Stomach (tissue), 9 donors: Measurements from ENCODE around the gene TOB2. TPM values are rescaled to one million over a fixed set of nuclear protein-coding genes. Genes with fewer than 3 reads are reported as not detected.

Experiments
- DNase-seq, 2 donors: peaks; one replicate each; pipeline versions ENCODE4 v3.0.0 to v3.0.0-alpha.2; 2013 to 2019
- H3K27ac ChIP-seq, 5 donors: fragments of 200-600 bp in 4 of 5; sonication (generic) in 4 of 5; one replicate each; pipeline ENCODE4 v1.5.1; 2013 to 2019; ENCODE audit warnings: mild to moderate bottlenecking in 1 of 5, moderate library complexity in 1 of 5
- H3K27me3 ChIP-seq, 3 donors: fragments of 200-600 bp; sonication (generic); one replicate each; pipeline ENCODE4 v1.5.1; 2017 to 2019; ENCODE audit warnings: mixed run types in 1 of 3
- H3K36me3 ChIP-seq, 4 donors: fragments of 200-600 bp; sonication (generic); 1 replicate in 3 of 4; 2 replicates in 1 of 4; pipeline ENCODE4 v1.5.1; 2016 to 2019
- H3K4me1 ChIP-seq, 4 donors: fragments of 200-600 bp; sonication (generic); one replicate each; pipeline ENCODE4 v1.5.1; 2016 to 2019
- H3K4me3 ChIP-seq, 4 donors: fragments of 200-600 bp; sonication (generic) in 3 of 4; one replicate each; pipeline ENCODE4 v1.5.1; 2016 to 2019; ENCODE audit warnings: mild to moderate bottlenecking in 1 of 4
- H3K9me3 ChIP-seq, 4 donors: fragments of 200-600 bp; sonication (generic); one replicate each; pipeline ENCODE4 v1.5.1; 2016 to 2019
- EP300 ChIP-seq: sonication (generic); formaldehyde crosslinking; IDR thresholded peaks from one replicate; pipeline ENCODE4 v1.6.1; 2017; ENCODE audit warnings: antibody characterized with exemption
- POLR2A ChIP-seq, 4 donors: fragments of 450-650 bp; IDR thresholded peaks; one replicate each; pipeline ENCODE4 v1.6.1; 2016; ENCODE audit warnings: antibody characterized with exemption in 4 of 4, control low read depth in 2 of 4, mild to moderate bottlenecking in 1 of 4, moderate library complexity in 1 of 4
- POLR2AphosphoS5 ChIP-seq, 3 donors: sonication (generic); formaldehyde crosslinking; IDR thresholded peaks; one replicate each; pipeline ENCODE4 v1.6.1; 2016; ENCODE audit warnings: antibody characterized with exemption in 3 of 3
- WGBS, 5 donors: extraction: QIAGEN DNeasy Blood & Tissue Kit in 3 of 5; methylation state at CpG; one replicate each; pipeline versions ENCODE4 v1.1.5 to v1.1.7; 2013 to 2018; 5-methylcytosine and 5-hydroxymethylcytosine counted together
- intact Hi-C: fragments of 100-400 bp; cut with DNase I; formaldehyde crosslinking; loops from one replicate; pipeline ENCODE4 v1.15.1; 2023; ENCODE audit warnings: low total_unique reads
- polyA plus RNA-seq, 3 donors: library from polyadenylated mRNA; stranded (reverse); fragments of 200-250 nt; gene quantifications; one replicate each; pipeline ENCODE4 v1.2.3, GENCODE V29; 2013
- total RNA-seq, 5 donors: library from RNA; depleted of rRNA; stranded (reverse); fragments of >200 nt; gene quantifications; one replicate each; pipeline versions ENCODE4 v1.1.0 to v1.2.3, GENCODE V29; 2014 to 2016
- TF ChIP-seq, protein P1 (sequence below), 7 experiments: fragments of 450-650 bp in 4 of 7; fragments of 200-600 bp in 3 of 7; sonication (generic) in 3 of 7; IDR thresholded peaks; one replicate each; pipeline ENCODE4 v1.5.1; 2016 to 2019; ENCODE audit warnings: antibody characterized with exemption in 7 of 7, control low read depth in 2 of 7, mild to moderate bottlenecking in 1 of 7
- donor health status: healthy with polysubstance abuse.
- donor health status: Bipolar disorder and iron deficiency.
- donor health status: healthy.

Gene TOB2
- total and polyA plus RNA-seq, 8 donors = 11.0 to 42.4 (median 24.5) TPM

DNA sequence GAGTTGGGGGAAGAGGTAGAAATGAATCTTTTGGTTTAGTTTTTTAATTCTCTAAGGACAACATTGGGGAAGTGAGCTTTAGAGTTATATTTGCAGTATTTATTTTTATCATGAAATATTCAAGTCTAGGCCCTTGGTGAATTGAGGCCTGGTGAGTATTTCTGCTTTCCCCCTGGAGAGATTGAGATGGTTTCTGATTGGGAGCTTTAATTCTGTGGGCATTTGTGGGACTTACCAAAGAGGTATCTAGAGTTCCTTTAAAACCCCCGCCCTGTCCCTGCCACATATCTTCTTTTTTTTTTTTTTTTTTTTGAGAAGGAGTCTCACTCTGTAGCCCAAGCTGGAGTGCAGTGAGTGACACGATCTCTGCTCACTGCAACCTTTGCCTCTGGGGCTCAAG is 31.9 kb upstream of the TOB2 start:
- DNase-seq = no peak
- TF ChIP-seq EP300 = no peak
- TF ChIP-seq, protein P1, sequence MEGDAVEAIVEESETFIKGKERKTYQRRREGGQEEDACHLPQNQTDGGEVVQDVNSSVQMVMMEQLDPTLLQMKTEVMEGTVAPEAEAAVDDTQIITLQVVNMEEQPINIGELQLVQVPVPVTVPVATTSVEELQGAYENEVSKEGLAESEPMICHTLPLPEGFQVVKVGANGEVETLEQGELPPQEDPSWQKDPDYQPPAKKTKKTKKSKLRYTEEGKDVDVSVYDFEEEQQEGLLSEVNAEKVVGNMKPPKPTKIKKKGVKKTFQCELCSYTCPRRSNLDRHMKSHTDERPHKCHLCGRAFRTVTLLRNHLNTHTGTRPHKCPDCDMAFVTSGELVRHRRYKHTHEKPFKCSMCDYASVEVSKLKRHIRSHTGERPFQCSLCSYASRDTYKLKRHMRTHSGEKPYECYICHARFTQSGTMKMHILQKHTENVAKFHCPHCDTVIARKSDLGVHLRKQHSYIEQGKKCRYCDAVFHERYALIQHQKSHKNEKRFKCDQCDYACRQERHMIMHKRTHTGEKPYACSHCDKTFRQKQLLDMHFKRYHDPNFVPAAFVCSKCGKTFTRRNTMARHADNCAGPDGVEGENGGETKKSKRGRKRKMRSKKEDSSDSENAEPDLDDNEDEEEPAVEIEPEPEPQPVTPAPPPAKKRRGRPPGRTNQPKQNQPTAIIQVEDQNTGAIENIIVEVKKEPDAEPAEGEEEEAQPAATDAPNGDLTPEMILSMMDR (IDR thresholded peaks at IDR 0.05) = no peak
- TF ChIP-seq POLR2AphosphoS5 (IDR thresholded peaks at IDR 0.05) = no peak
- no peak for TF ChIP-seq POLR2A (IDR thresholded peaks at IDR 0.05)
- H3K27ac ChIP-seq = peak overlapping the region in 4 of 5 donors; percentile 59 to 85 (median 72)
- no peaks in the 10 kb centered on the region for H3K27me3 ChIP-seq
- H3K36me3 ChIP-seq = peaks cover 0 to 27% (median 14%) of the 10 kb centered on the region in 4 donors
- H3K4me3 ChIP-seq = no peak overlapping the region
- WGBS, 5 donors = 68 to 93% (median 80%) methylated on average over 2 of the region's 2 CpGs
- intact Hi-C loops = no loop called here
- no peaks in the 10 kb centered on the region for H3K9me3 ChIP-seq
- H3K4me1 ChIP-seq = peaks cover 41 to 90% (median 66%) of the 10 kb centered on the region in 4 donors

DNA sequence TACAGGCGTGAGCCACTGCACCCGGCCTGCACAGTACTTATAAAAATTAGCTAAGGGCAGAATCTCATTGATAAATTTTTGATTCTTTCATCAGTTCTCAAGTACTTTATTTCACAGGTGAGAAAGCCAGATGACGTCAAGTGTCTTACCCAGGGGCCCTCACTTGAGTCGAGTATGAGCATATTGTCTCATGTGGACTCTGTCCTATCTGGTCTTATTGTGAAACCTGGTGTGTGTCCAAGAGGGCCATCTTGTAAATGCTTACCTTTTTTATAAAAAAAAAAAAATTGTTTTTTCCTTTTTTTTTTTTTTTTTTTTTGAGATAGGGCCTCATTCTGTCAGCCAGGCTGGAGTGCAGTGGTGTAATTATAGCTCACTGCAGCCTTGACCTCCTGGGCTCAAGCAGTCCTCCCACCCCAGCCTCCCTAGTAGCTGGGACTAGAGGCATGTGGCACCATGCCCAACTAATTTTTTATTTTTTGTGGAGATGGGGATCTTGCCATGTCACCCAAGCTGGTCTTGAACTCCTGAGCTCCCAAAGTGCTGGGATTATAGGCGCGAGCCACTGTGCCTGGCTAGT is 28.4 kb upstream of the TOB2 start:
- intact Hi-C loops = no loop called here
- Histone ChIP-seq H3K36me3 (peaks cover 0 to 27% (median 24%) of the 10 kb centered on the region in 4 donors), H3K4me3 (no peak overlapping the region), H3K27ac (peak overlapping the region in 1 of 5 donors; percentile 12), H3K27me3 (no peaks in the 10 kb centered on the region), H3K4me1 (peaks cover 16 to 90% (median 63%) of the 10 kb centered on the region in 4 donors), H3K9me3 (no peaks in the 10 kb centered on the region)
- TF ChIP-seq POLR2AphosphoS5 (IDR thresholded peaks at IDR 0.05) = no peak
- TF ChIP-seq, protein P1 (IDR thresholded peaks at IDR 0.05) = no peak
- TF ChIP-seq EP300 = no peak
- TF ChIP-seq POLR2A (IDR thresholded peaks at IDR 0.05) = no peak
- no peak for DNase-seq
- 87 to 97% (median 92%) methylated on average over 6 of the region's 6 CpGs for WGBS, 5 donors

DNA sequence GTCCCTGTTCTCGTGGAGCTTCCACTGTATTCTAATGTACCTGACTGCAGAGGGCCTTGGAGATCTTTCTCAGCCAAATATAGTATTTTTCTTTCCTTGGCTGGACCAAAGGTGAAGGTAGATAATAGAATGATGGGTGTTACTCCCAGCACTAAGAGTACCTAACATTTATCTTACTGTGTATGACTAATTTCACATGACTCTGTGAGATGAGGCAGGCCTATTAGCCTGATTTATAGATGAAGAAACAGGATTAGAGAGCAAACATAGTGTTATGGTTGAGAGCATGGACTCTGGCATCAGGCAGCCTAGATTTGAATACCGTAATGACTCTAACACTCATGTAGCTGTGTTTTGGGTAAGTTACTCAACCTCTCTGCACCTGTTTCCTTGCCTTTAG is 25.0 kb upstream of the TOB2 start:
- Histone ChIP-seq H3K36me3 (peaks cover 5 to 27% (median 21%) of the 10 kb centered on the region in 4 donors), H3K9me3 (no peaks in the 10 kb centered on the region), H3K27me3 (no peaks in the 10 kb centered on the region), H3K27ac (peak overlapping the region in 3 of 5 donors; percentile 28 to 98 (median 97)), H3K4me3 (no peak overlapping the region), H3K4me1 (peaks cover 18 to 85% (median 69%) of the 10 kb centered on the region in 4 donors)
- intact Hi-C loops = no loop called here
- no peak for DNase-seq
- 56 to 73% (median 63%) methylated on average over 2 of the region's 2 CpGs for WGBS, 5 donors
- TF ChIP-seq, protein P1 (IDR thresholded peaks at IDR 0.05) = no peak
- TF ChIP-seq POLR2AphosphoS5 (IDR thresholded peaks at IDR 0.05) (peak in 1 of 3 donors; percentile 6), POLR2A (IDR thresholded peaks at IDR 0.05) (no peak), EP300 (no peak)

DNA sequence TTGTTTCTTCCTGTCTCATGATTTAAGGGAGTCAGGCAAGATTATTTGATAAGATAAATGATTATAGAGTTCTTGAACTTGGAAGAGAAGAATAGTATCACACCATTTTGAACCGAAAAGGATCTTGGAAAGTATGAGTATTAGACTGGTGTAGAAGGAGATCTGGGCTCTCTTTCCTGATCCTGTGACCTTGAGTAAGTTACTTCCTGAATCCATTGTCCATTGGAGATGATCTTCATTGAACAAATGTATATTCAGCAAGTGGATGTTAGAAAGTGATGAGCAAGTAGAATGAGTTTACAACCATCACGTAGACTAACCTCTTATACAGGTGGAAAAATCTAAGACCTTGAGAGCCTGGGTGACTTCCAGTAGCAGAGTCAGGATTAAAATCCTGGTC is 24.3 kb upstream of the TOB2 start:
- H3K27me3 ChIP-seq = no peaks in the 10 kb centered on the region
- peaks cover 8 to 34% (median 28%) of the 10 kb centered on the region in 4 donors for H3K36me3 ChIP-seq
- intact Hi-C loops = no loop called here
- DNase-seq = no peak
- TF ChIP-seq POLR2AphosphoS5 (IDR thresholded peaks at IDR 0.05) (no peak), EP300 (no peak), POLR2A (IDR thresholded peaks at IDR 0.05) (no peak)
- TF ChIP-seq, protein P1 (IDR thresholded peaks at IDR 0.05) = no peak
- peaks cover 18 to 85% (median 69%) of the 10 kb centered on the region in 4 donors for H3K4me1 ChIP-seq
- no peak overlapping the region for H3K4me3 ChIP-seq
- 62 to 80% (median 78%) methylated on average over 2 of the region's 2 CpGs for WGBS, 5 donors
- peak overlapping the region in 3 of 5 donors; percentile 95 to 98 (median 97) for H3K27ac ChIP-seq
- no peaks in the 10 kb centered on the region for H3K9me3 ChIP-seq
